ENCODE results near the gene GOLGA3.
"Not testable (repeated sequence)": the region's sequence is repeated elsewhere in the genome, so short reads cannot be mapped to it uniquely, and the experiment has no call there.

Gene GOLGA3

GRCh38 chr12:132851465-132851864 is 22.8 kb upstream of the GOLGA3 start:
- FAIRE-seq (no peak), DNase-seq (ENCODE audit: insufficient read length, low spot score) (no peak)
- TF ChIP-seq CTCF (IDR thresholded peaks at IDR 0.05; ENCODE audit: insufficient read depth, missing control alignments): no peak

GRCh38 chr12:132850291-132850690 is 21.6 kb upstream of the GOLGA3 start:
- no peak for TF ChIP-seq CTCF (IDR thresholded peaks at IDR 0.05; ENCODE audit: insufficient read depth, missing control alignments)
- FAIRE-seq (no peak), DNase-seq (ENCODE audit: insufficient read length, low spot score) (no peak)

- TF ChIP-seq CTCF (IDR thresholded peaks at IDR 0.05; ENCODE audit: insufficient read depth, missing control alignments): no peak
- FAIRE-seq: no peak
Observed at GRCh38 chr12:132848521-132848920, 19.9 kb upstream of the GOLGA3 start.

GRCh38 chr12:132847363-132848356 is 19.0 kb upstream of the GOLGA3 start:
- DNase-seq (ENCODE audit: insufficient read length, low spot score): no peak
- no peak for FAIRE-seq
- no peak for TF ChIP-seq CTCF (IDR thresholded peaks at IDR 0.05; ENCODE audit: insufficient read depth, missing control alignments)

More at GRCh38 chr12:132848521-132848920, 19.9 kb upstream of the GOLGA3 start:
- no peak for DNase-seq (ENCODE audit: insufficient read length, low spot score)

GRCh38 chr12:132844681-132845080 is 16.0 kb upstream of the GOLGA3 start:
- not testable (repeated sequence) for DNase-seq (ENCODE audit: insufficient read length, low spot score); FAIRE-seq

GRCh38 chr12:132842449-132843045 is 13.9 kb upstream of the GOLGA3 start:
- TF ChIP-seq CTCF (IDR thresholded peaks at IDR 0.05; ENCODE audit: insufficient read depth, missing control alignments): no peak
- no peak for FAIRE-seq
- no peak for DNase-seq (ENCODE audit: insufficient read length, low spot score)

- DNase-seq (ENCODE audit: insufficient read length, low spot score): no peak
- TF ChIP-seq CTCF (IDR thresholded peaks at IDR 0.05; ENCODE audit: insufficient read depth, missing control alignments): no peak
- no peak for FAIRE-seq
Observed at GRCh38 chr12:132841151-132841550, 12.5 kb upstream of the GOLGA3 start.

All from D721Med (cell line).